CD4-positive, alpha-beta T cell treated with Interleukin-17A for 4 hours (primary cell): ENCODE data around the gene USP17L29.
"Not testable (repeated sequence)": the region's sequence is repeated elsewhere in the genome, so short reads cannot be mapped to it uniquely, and the experiment has no call there.

Experiments
- DNase-seq: peaks from one replicate; pipeline ENCODE4 v3.0.0-alpha.2; 2020; ENCODE audit warnings: mixed read lengths

USP17L29 gene, protein sequence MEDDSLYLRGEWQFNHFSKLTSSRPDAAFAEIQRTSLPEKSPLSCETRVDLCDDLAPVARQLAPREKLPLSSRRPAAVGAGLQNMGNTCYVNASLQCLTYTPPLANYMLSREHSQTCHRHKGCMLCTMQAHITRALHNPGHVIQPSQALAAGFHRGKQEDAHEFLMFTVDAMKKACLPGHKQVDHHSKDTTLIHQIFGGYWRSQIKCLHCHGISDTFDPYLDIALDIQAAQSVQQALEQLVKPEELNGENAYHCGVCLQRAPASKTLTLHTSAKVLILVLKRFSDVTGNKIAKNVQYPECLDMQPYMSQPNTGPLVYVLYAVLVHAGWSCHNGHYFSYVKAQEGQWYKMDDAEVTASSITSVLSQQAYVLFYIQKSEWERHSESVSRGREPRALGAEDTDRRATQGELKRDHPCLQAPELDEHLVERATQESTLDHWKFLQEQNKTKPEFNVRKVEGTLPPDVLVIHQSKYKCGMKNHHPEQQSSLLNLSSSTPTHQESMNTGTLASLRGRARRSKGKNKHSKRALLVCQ

DNA sequence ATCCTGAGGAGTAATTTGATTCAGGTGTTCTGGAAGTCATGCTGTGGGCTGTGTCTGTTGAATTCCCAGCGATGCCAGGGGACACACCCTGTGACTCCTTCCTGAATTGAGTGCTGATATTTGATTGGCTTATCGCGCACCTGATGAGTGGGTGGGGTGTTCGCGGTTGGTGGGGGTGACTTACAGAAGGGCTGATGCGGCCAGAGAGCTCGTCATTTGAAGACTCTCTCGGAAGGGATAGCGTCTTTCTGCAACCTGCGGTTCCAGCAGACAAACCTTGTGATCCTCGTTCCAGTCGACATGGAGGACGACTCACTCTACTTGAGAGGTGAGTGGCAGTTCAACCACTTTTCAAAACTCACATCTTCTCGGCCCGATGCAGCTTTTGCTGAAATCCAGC lies at the start of gene USP17L29:
USP17L29 (plus strand) TSS at position 301 of the 400 bp plus-strand sequence; CDS start at position 301, 0 bp downstream.
- DNase-seq: not testable (repeated sequence)

DNA sequence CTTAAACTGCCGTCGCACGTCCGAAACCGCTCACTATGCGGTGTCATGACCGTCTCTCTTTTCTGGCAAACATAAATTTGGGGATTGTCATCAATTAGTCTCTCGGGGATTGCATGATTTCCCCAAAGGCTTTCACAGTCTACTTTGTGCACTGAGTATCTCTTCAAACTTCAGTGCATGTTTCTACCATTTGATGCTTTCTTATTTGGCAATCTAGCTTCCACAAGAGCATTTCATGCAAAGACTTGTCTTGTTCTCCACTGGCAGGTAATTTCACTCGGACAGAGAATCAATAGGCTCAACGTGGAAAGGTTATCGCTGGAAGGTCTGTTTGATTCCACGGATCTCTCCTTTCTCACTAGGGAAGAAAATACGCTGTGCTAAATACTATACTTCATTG lies 29.2 kb upstream of the USP17L29 start:
- not testable (repeated sequence) for DNase-seq

DNA sequence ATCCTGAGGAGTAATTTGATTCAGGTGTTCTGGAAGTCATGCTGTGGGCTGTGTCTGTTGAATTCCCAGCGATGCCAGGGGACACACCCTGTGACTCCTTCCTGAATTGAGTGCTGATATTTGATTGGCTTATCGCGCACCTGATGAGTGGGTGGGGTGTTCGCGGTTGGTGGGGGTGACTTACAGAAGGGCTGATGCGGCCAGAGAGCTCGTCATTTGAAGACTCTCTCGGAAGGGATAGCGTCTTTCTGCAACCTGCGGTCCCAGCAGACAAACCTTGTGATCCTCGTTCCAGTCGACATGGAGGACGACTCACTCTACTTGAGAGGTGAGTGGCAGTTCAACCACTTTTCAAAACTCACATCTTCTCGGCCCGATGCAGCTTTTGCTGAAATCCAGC lies 28.6 kb upstream of the USP17L29 start, which contains the start of gene USP17L24:
USP17L24 (plus strand) TSS at position 301 of the 400 bp plus-strand sequence; CDS start at position 301, 0 bp downstream.
- DNase-seq: not testable (repeated sequence)

DNA sequence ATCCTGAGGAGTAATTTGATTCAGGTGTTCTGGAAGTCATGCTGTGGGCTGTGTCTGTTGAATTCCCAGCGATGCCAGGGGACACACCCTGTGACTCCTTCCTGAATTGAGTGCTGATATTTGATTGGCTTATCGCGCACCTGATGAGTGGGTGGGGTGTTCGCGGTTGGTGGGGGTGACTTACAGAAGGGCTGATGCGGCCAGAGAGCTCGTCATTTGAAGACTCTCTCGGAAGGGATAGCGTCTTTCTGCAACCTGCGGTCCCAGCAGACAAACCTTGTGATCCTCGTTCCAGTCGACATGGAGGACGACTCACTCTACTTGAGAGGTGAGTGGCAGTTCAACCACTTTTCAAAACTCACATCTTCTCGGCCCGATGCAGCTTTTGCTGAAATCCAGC lies 23.8 kb upstream of the USP17L29 start, which contains the start of gene USP17L25:
USP17L25 (plus strand) TSS at position 301 of the 400 bp plus-strand sequence; CDS start at position 301, 0 bp downstream.
- DNase-seq: not testable (repeated sequence)

DNA sequence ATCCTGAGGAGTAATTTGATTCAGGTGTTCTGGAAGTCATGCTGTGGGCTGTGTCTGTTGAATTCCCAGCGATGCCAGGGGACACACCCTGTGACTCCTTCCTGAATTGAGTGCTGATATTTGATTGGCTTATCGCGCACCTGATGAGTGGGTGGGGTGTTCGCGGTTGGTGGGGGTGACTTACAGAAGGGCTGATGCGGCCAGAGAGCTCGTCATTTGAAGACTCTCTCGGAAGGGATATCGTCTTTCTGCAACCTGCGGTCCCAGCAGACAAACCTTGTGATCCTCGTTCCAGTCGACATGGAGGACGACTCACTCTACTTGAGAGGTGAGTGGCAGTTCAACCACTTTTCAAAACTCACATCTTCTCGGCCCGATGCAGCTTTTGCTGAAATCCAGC lies 19.1 kb upstream of the USP17L29 start, which contains the start of gene USP17L26:
USP17L26 (plus strand) TSS at position 301 of the 400 bp plus-strand sequence; CDS start at position 301, 0 bp downstream.
- DNase-seq: not testable (repeated sequence)

DNA sequence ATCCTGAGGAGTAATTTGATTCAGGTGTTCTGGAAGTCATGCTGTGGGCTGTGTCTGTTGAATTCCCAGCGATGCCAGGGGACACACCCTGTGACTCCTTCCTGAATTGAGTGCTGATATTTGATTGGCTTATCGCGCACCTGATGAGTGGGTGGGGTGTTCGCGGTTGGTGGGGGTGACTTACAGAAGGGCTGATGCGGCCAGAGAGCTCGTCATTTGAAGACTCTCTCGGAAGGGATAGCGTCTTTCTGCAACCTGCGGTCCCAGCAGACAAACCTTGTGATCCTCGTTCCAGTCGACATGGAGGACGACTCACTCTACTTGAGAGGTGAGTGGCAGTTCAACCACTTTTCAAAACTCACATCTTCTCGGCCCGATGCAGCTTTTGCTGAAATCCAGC lies 14.3 kb upstream of the USP17L29 start, which contains the start of gene USP17L5:
USP17L5 (plus strand) TSS at position 301 of the 400 bp plus-strand sequence; CDS start at position 301, 0 bp downstream.
- DNase-seq: not testable (repeated sequence)

DNA sequence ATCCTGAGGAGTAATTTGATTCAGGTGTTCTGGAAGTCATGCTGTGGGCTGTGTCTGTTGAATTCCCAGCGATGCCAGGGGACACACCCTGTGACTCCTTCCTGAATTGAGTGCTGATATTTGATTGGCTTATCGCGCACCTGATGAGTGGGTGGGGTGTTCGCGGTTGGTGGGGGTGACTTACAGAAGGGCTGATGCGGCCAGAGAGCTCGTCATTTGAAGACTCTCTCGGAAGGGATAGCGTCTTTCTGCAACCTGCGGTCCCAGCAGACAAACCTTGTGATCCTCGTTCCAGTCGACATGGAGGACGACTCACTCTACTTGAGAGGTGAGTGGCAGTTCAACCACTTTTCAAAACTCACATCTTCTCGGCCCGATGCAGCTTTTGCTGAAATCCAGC lies 9.6 kb upstream of the USP17L29 start, which contains the start of gene USP17L27:
USP17L27 (plus strand) TSS at position 301 of the 400 bp plus-strand sequence; CDS start at position 301, 0 bp downstream.
- DNase-seq: not testable (repeated sequence)

DNA sequence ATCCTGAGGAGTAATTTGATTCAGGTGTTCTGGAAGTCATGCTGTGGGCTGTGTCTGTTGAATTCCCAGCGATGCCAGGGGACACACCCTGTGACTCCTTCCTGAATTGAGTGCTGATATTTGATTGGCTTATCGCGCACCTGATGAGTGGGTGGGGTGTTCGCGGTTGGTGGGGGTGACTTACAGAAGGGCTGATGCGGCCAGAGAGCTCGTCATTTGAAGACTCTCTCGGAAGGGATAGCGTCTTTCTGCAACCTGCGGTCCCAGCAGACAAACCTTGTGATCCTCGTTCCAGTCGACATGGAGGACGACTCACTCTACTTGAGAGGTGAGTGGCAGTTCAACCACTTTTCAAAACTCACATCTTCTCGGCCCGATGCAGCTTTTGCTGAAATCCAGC lies 4.8 kb upstream of the USP17L29 start, which contains the start of gene USP17L28:
USP17L28 (plus strand) TSS at position 301 of the 400 bp plus-strand sequence; CDS start at position 301, 0 bp downstream.
- DNase-seq: not testable (repeated sequence)

DNA sequence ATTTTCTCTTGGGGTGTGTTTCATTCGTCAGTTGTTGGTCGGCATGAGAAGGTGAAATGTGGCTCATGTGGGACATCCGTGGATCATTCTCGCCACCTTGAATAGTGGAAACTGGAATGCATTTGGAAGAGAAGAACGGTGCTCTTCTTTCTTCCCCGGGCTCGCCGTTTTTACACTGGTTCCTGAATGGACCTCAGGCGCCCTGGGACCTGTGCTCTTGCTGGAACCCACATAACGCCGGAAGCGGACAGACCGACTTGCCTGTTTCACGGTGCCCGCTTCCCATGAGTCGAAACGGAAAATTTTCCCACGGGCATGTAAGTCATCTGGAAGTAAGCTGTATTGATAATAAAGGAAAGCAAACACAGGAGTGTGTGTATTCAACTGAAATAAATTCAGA lies 2.6 kb upstream of the USP17L29 start:
- DNase-seq: not testable (repeated sequence)

DNA sequence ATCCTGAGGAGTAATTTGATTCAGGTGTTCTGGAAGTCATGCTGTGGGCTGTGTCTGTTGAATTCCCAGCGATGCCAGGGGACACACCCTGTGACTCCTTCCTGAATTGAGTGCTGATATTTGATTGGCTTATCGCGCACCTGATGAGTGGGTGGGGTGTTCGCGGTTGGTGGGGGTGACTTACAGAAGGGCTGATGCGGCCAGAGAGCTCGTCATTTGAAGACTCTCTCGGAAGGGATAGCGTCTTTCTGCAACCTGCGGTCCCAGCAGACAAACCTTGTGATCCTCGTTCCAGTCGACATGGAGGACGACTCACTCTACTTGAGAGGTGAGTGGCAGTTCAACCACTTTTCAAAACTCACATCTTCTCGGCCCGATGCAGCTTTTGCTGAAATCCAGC lies 9.4 kb downstream of the USP17L29 start, which contains the start of gene USP17L30:
USP17L30 (plus strand) TSS at position 301 of the 400 bp plus-strand sequence; CDS start at position 301, 0 bp downstream.
- DNase-seq: not testable (repeated sequence)

DNA sequence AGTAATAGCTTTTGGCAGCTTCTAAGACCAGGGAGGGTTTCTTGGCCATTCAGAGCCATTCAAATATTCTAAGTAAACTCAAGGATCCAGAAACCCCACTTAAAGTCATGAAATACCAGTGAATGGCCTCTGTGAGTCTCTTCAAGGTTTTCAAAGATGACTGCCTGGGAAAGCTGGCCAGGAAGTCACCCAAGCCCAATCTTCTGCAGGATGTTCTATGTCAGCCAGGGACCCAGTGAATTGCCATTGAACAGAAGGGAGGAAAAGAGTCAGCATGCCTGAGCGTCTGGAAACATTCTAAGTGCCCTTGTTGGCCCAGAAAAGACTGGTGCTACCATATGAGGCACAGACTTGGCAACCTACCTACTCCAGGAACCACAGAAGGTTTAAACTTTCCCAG lies 26.4 kb downstream of the USP17L29 start:
- DNase-seq: not testable (repeated sequence)

DNA sequence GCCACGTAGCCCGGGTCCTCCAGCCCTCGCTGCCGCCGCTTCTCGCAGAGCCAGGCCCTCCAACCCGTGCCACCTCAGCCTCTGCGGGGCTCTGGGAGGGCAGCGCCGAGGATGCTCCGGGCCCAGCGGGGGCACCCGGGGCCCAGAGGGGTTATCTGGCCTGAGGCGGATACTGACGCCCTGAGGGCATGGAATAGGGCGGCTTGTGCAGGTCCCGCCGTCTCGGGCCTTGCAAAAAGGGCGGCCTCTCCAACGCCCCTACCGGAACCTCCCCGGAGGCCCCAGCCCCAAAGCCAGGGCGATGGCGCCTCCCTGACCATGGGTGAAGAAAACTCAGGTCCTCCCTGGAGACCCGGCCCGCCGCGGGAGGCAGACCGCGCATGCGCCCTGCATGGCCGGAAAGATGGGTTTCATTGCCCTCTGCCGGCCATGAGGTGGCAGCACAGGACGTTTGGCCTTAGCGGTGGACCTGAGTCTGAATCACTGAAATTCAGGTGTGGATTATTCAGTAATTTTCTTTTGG lies 27.6 kb downstream of the USP17L29 start:
- peak; percentile 12 for DNase-seq

DNA sequence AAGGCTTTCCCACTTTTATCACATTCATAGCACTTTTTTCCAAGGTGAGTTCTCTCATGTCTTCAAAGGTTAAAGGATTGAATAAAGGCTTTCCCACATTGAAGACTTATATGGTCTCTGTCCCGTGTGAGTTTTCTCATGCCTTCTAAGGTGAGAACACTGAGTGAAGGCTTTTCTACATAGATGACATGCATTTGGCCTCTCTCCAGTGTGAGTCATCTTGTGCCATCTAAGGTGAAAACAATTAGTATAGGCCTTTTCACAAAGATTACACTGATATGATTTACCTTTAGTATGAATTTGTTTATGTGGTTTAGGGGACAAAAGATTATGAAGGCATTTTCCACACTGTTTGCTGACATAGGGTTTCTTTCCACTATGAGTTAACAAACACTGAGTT lies 30.7 kb downstream of the USP17L29 start:
- no peak for DNase-seq

DNA sequence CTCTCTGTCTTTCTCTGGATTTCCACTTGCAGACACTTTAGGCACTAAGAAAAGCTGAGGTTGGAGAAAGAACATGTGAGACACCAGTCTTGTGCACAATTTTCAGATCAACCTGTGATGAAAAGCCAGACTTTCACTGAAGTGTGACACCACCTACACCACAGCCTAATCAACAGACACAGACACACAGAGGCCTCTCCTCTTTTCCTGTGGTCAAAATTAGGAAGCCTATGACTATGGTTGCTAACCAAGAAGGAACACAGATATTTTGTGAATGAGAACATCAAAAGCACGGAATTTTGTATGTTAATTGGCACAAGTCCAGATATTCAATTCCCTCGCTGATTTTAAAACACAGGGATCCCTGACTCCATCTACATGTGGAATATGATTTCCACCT lies 35.6 kb downstream of the USP17L29 start:
- not testable (repeated sequence) for DNase-seq
